Fibroblast of pulmonary artery (primary cell): ENCODE results near the gene ACTL10.

ENCODE experiments used
- DNase-seq: peaks from one replicate; pipeline ENCODE4 v3.0.0-alpha.2; 2010; ENCODE audit warnings: low read depth
- H3K4me3 ChIP-seq: replicated peaks from 2 replicates; pipeline ENCODE4 v1.5.1; 2011; ENCODE audit warnings: low read depth, mild to moderate bottlenecking, control low read depth, low read length, moderate library complexity
- CTCF ChIP-seq: IDR thresholded peaks from 2 replicates; pipeline ENCODE4 v1.5.1; 2011; ENCODE audit warnings: mild to moderate bottlenecking, control low read depth, low read length, inconsistent platforms; ENCODE audit errors: missing control alignments

Gene ACTL10

GRCh38 chr20:33709905-33710541, 43.3 kb downstream of the ACTL10 start:
- TF ChIP-seq CTCF, result no peak
- no peak overlapping the region for H3K4me3 ChIP-seq
- no peak for DNase-seq

GRCh38 chr20:33710681-33711445, 44.1 kb downstream of the ACTL10 start:
- TF ChIP-seq CTCF, result no peak
- H3K4me3 ChIP-seq, result no peak overlapping the region
- no peak for DNase-seq

GRCh38 chr20:33711446-33711738, 44.6 kb downstream of the ACTL10 start:
- TF ChIP-seq CTCF, result no peak
- no peak for DNase-seq
- no peak overlapping the region for H3K4me3 ChIP-seq

- no peak for DNase-seq
- no peak for TF ChIP-seq CTCF
- no peak overlapping the region for H3K4me3 ChIP-seq
These were observed 47.2 kb downstream of the ACTL10 start for GRCh38 chr20:33713865-33714367.

GRCh38 chr20:33716498-33716897, 49.8 kb downstream of the ACTL10 start:
- DNase-seq, result no peak
- TF ChIP-seq CTCF, result no peak
- no peak overlapping the region for H3K4me3 ChIP-seq
